GM21367 (cell line): ENCODE results near the gene NR1I3.
"Not testable (repeated sequence)": the region's sequence is repeated elsewhere in the genome, so short reads cannot be mapped to it uniquely, and the experiment has no call there.

Experiments
- ATAC-seq: cut with Tn5 transposase; IDR thresholded peaks from one replicate; pipeline ENCODE4 v1.9.1; 2021; ENCODE audit not compliant: unreplicated experiment

The NR1I3 gene

GRCh38 chr1:161238039-161238473 is at the start of gene NR1I3:
Gene NR1I3 (minus strand): TSS chr1:161238203. CDS start chr1:161236565, 1,638 bp downstream.
- no peak for ATAC-seq

GRCh38 chr1:161287482-161288054 is 49.6 kb upstream of the NR1I3 start:
- no peak for ATAC-seq

GRCh38 chr1:161285521-161285920 is 47.5 kb upstream of the NR1I3 start:
- ATAC-seq = no peak

- ATAC-seq = no peak
Measured at GRCh38 chr1:161285113-161285512, 47.1 kb upstream of the NR1I3 start.

GRCh38 chr1:161282991-161283390 is 45.0 kb upstream of the NR1I3 start:
- no peak for ATAC-seq

- no peak for ATAC-seq
Measured at GRCh38 chr1:161274874-161275273, 36.9 kb upstream of the NR1I3 start.

- ATAC-seq = no peak
Measured at GRCh38 chr1:161273402-161273801, 35.4 kb upstream of the NR1I3 start.

- ATAC-seq = no peak
Measured at GRCh38 chr1:161267321-161267720, 29.3 kb upstream of the NR1I3 start.

GRCh38 chr1:161266836-161267235 is 28.8 kb upstream of the NR1I3 start:
- ATAC-seq = no peak

- ATAC-seq = no peak
Measured at GRCh38 chr1:161266202-161266601, 28.2 kb upstream of the NR1I3 start.

- no peak for ATAC-seq
Measured at GRCh38 chr1:161265305-161265704, 27.3 kb upstream of the NR1I3 start.

- ATAC-seq = no peak
Measured at GRCh38 chr1:161261261-161262235, 23.5 kb upstream of the NR1I3 start.

- ATAC-seq = no peak
Measured at GRCh38 chr1:161260376-161261260, 22.6 kb upstream of the NR1I3 start.

GRCh38 chr1:161259765-161260164 is 21.8 kb upstream of the NR1I3 start:
- ATAC-seq = no peak

- no peak for ATAC-seq
Measured at GRCh38 chr1:161259345-161259702, 21.3 kb upstream of the NR1I3 start.

- no peak for ATAC-seq
Measured at GRCh38 chr1:161258439-161259344, 20.7 kb upstream of the NR1I3 start, which contains the start of gene PCP4L1. Gene PCP4L1 (plus strand): TSS chr1:161258745. CDS start chr1:161258975, 230 bp downstream.

GRCh38 chr1:161257109-161257508 is 19.1 kb upstream of the NR1I3 start:
- ATAC-seq = not testable (repeated sequence)

- not testable (repeated sequence) for ATAC-seq
Measured at GRCh38 chr1:161255955-161256520, 18.0 kb upstream of the NR1I3 start.

- ATAC-seq = not testable (repeated sequence)
Measured at GRCh38 chr1:161255302-161255701, 17.3 kb upstream of the NR1I3 start.

- no peak for ATAC-seq
Measured at GRCh38 chr1:161251579-161251978, 13.6 kb upstream of the NR1I3 start.
